Measurements from ENCODE around the gene ABL1. TPM values are rescaled to one million over a fixed set of nuclear protein-coding genes. Genes with fewer than 3 reads are reported as not detected.
"Not testable (repeated sequence)": the region's sequence is repeated elsewhere in the genome, so short reads cannot be mapped to it uniquely, and the experiment has no call there.

ABL1 gene
- total RNA-seq, 1 experiment from 2014 or later, result 67.5 TPM

- H3K9me3 Mint-ChIP-seq (ENCODE audit: unreplicated experiment); BruUV-seq (replicated peaks); H3K36me3 Mint-ChIP-seq (ENCODE audit: insufficient read depth, unreplicated experiment); H3K4me1 Mint-ChIP-seq (ENCODE audit: insufficient read depth, unreplicated experiment); H3K4me3 Mint-ChIP-seq (ENCODE audit: unreplicated experiment); intact Hi-C loops (cut with micrococcal nuclease); H3K27ac Mint-ChIP-seq (ENCODE audit: low read depth, unreplicated experiment); DNase-seq (ENCODE audit: unreplicated experiment): not testable (repeated sequence)
- ChIA-PET CTCF (interaction anchor here (1.1 kb wide), 1 partner anchor 147 kb away, joined by 8 read pairs; no protein-coding TSS in a partner anchor), POLR2A (interaction anchor here (0.6 kb wide), 1 partner anchor 60 kb away, joined by 4 read pairs; no protein-coding TSS in a partner anchor)
- peaks cover 12% of the 10 kb centered on the region for H3K27me3 Mint-ChIP-seq (ENCODE audit: insufficient read depth, unreplicated experiment)
Measured at GRCh38 chr9:130910670-130911069, 75.6 kb downstream of the ABL1 start.

- H3K4me3 Mint-ChIP-seq (ENCODE audit: unreplicated experiment), result no peak overlapping the region
- H3K36me3 Mint-ChIP-seq (ENCODE audit: insufficient read depth, unreplicated experiment), result peaks cover 6% of the 10 kb centered on the region
- no peak overlapping the region for H3K27ac Mint-ChIP-seq (ENCODE audit: low read depth, unreplicated experiment)
- CTCF ChIA-PET, result interaction anchor here (0.7 to 1.1 kb wide), 2 partner anchors 87 to 146 kb away, joined by 3 to 8 read pairs; no protein-coding TSS in a partner anchor
- H3K27me3 Mint-ChIP-seq (ENCODE audit: insufficient read depth, unreplicated experiment), result peaks cover 13% of the 10 kb centered on the region
- no peaks in the 10 kb centered on the region for H3K4me1 Mint-ChIP-seq (ENCODE audit: insufficient read depth, unreplicated experiment)
- POLR2A ChIA-PET, result no interaction called here
- DNase-seq (ENCODE audit: unreplicated experiment), result no peak
- intact Hi-C loops (cut with micrococcal nuclease), result no loop called here
- H3K9me3 Mint-ChIP-seq (ENCODE audit: unreplicated experiment), result no peaks in the 10 kb centered on the region
- no TSS peak for BruUV-seq (replicated peaks)
- no peak for TF ChIP-seq CTCF (IDR thresholded peaks at IDR 0.05; ENCODE audit: unreplicated experiment)
Measured at GRCh38 chr9:130911254-130912049, 76.4 kb downstream of the ABL1 start.

- Mint-ChIP-seq H3K36me3 (ENCODE audit: insufficient read depth, unreplicated experiment) (peaks cover 6% of the 10 kb centered on the region), H3K27me3 (ENCODE audit: insufficient read depth, unreplicated experiment) (peaks cover 21% of the 10 kb centered on the region), H3K27ac (ENCODE audit: low read depth, unreplicated experiment) (no peak overlapping the region), H3K9me3 (ENCODE audit: unreplicated experiment) (no peaks in the 10 kb centered on the region), H3K4me1 (ENCODE audit: insufficient read depth, unreplicated experiment) (no peaks in the 10 kb centered on the region), H3K4me3 (ENCODE audit: unreplicated experiment) (no peak overlapping the region)
- intact Hi-C loops (cut with micrococcal nuclease), result no loop called here
- no peak for TF ChIP-seq CTCF (IDR thresholded peaks at IDR 0.05; ENCODE audit: unreplicated experiment)
- CTCF ChIA-PET, result interaction anchor here (0.7 to 1.0 kb wide), 2 partner anchors 28 to 432 kb away, joined by 3 to 4 read pairs; no protein-coding TSS in a partner anchor
- POLR2A ChIA-PET, result no interaction called here
- BruUV-seq (replicated peaks), result no TSS peak
- no peak for DNase-seq (ENCODE audit: unreplicated experiment)
Measured at GRCh38 chr9:130912932-130913598, 78.0 kb downstream of the ABL1 start.

- CTCF ChIA-PET, result interaction anchor here (0.7 to 1.0 kb wide), 2 partner anchors 27 to 433 kb away, joined by 3 to 4 read pairs; no protein-coding TSS in a partner anchor
- intact Hi-C loops (cut with micrococcal nuclease), result no loop called here
- H3K27ac Mint-ChIP-seq (ENCODE audit: low read depth, unreplicated experiment), result no peak overlapping the region
Measured at GRCh38 chr9:130913599-130914416, 78.8 kb downstream of the ABL1 start.

More at GRCh38 chr9:130913599-130914416, 78.8 kb downstream of the ABL1 start:
- peaks cover under 1% of the 10 kb centered on the region for H3K36me3 Mint-ChIP-seq (ENCODE audit: insufficient read depth, unreplicated experiment)
- no peaks in the 10 kb centered on the region for H3K9me3 Mint-ChIP-seq (ENCODE audit: unreplicated experiment)
- H3K4me3 Mint-ChIP-seq (ENCODE audit: unreplicated experiment), result no peak overlapping the region
- no peaks in the 10 kb centered on the region for H3K4me1 Mint-ChIP-seq (ENCODE audit: insufficient read depth, unreplicated experiment)
- TF ChIP-seq CTCF (IDR thresholded peaks at IDR 0.05; ENCODE audit: unreplicated experiment), result no peak
- H3K27me3 Mint-ChIP-seq (ENCODE audit: insufficient read depth, unreplicated experiment), result peaks cover 16% of the 10 kb centered on the region
- no TSS peak for BruUV-seq (replicated peaks)
- DNase-seq (ENCODE audit: unreplicated experiment), result no peak
- POLR2A ChIA-PET, result no interaction called here
